HL-60 (cell line): ENCODE data around the gene C2orf69.
A peak's percentile ranks its signal among the peaks of the same experiment; 100 is the strongest.

ENCODE experiments used
- DNase-seq, 2 experiments: peaks; one replicate each; pipeline ENCODE4 v3.0.0-alpha.2; 2010 to 2020; ENCODE audit warnings: low read depth in 1 of 2, low spot score in 1 of 2
- H3K27ac ChIP-seq: fragments of 250-450 bp; sonication (Bioruptor Pico); replicated peaks from 2 replicates; pipeline ENCODE4 v1.5.1; 2020; ENCODE audit warnings: mild to moderate bottlenecking, moderate library complexity
- H3K27me3 ChIP-seq: fragments of 250-450 bp; sonication (Bioruptor Pico); 2 replicates; pipeline ENCODE4 v1.5.1; 2021; ENCODE audit warnings: mild to moderate bottlenecking, moderate library complexity; ENCODE audit not compliant: insufficient read depth, poor library complexity, severe bottlenecking
- H3K4me3 ChIP-seq: replicated peaks from 2 replicates; pipeline ENCODE4 v1.5.1; 2011; ENCODE audit warnings: mild to moderate bottlenecking, control low read depth, low read length; ENCODE audit not compliant: insufficient read depth
- CTCF ChIP-seq: IDR thresholded peaks from one replicate; pipeline ENCODE4 v1.5.1; 2011; ENCODE audit warnings: low read length, control low read depth, inconsistent platforms; ENCODE audit not compliant: insufficient read depth
- GABPA ChIP-seq: IDR thresholded peaks from 2 replicates; pipeline ENCODE4 v1.6.1; 2012; ENCODE audit warnings: low read depth
- POLR2AphosphoS5 ChIP-seq: IDR thresholded peaks from 2 replicates; pipeline ENCODE4 v1.6.1; 2012; ENCODE audit warnings: low read depth
- REST ChIP-seq: IDR thresholded peaks from 2 replicates; pipeline ENCODE4 v1.6.1; 2012; ENCODE audit warnings: low read depth; ENCODE audit not compliant: insufficient replicate concordance
- SPI1 ChIP-seq: IDR thresholded peaks from 2 replicates; pipeline ENCODE4 v1.6.1; 2012; ENCODE audit warnings: low read depth, mild to moderate bottlenecking, borderline replicate concordance
- long read RNA-seq: library from polyadenylated mRNA; unstranded; transcript quantifications from one replicate; pipeline ENCODE4 v2.0.0, GENCODE V29; 2020

The C2orf69 gene
- long read RNA-seq, transcript C2orf69-201 (2 exons, 3,728 nt): major isoform, 220 of 225 reads
- long read RNA-seq, partial matches to known transcripts: 1 of 225 reads
- long read RNA-seq, other reads (novel, unspliced or antisense): 4 of 225 reads

- no peak for TF ChIP-seq GABPA
- TF ChIP-seq SPI1: peak; percentile 14; the same call in 1 of the 2 replicates
- TF ChIP-seq REST: no peak
- TF ChIP-seq CTCF: no peak
- peak; percentile 80 for TF ChIP-seq POLR2AphosphoS5
- peak within 1 kb of the TSS; percentile 68 for H3K4me3 ChIP-seq
- no peaks in the 10 kb centered on the region for H3K27me3 ChIP-seq
- peak; percentile 95 to 99 for DNase-seq
- H3K27ac ChIP-seq: peak within 1 kb of the TSS; percentile 99
Observed at GRCh38 chr2:199911052-199911876, at the start of gene C2orf69. C2orf69 (plus strand) TSS chr2:199911293; CDS start chr2:199911439, 146 bp downstream.

- Histone ChIP-seq H3K27me3 (no peaks in the 10 kb centered on the region), H3K27ac (no peak overlapping the region), H3K4me3 (no peak overlapping the region)
- DNase-seq: no peak
- TF ChIP-seq SPI1 (no peak), REST (no peak), CTCF (no peak), GABPA (no peak), POLR2AphosphoS5 (no peak)
Observed at GRCh38 chr2:199862788-199863187, 48.3 kb upstream of the C2orf69 start.

GRCh38 chr2:199865905-199866304 is 45.2 kb upstream of the C2orf69 start:
- no peak for DNase-seq
- Histone ChIP-seq H3K27me3 (no peaks in the 10 kb centered on the region), H3K4me3 (no peak overlapping the region), H3K27ac (no peak overlapping the region)
- TF ChIP-seq GABPA (no peak), CTCF (no peak), REST (no peak), POLR2AphosphoS5 (no peak), SPI1 (no peak)
